ENCODE measurements around the gene KCNK1.
"Not testable (repeated sequence)": the region's sequence is repeated elsewhere in the genome, so short reads cannot be mapped to it uniquely, and the experiment has no call there.

Gene KCNK1

GRCh38 chr1:233608988-233609387, 4.9 kb upstream of the KCNK1 start:
- DNase-seq, result no peak

DNA sequence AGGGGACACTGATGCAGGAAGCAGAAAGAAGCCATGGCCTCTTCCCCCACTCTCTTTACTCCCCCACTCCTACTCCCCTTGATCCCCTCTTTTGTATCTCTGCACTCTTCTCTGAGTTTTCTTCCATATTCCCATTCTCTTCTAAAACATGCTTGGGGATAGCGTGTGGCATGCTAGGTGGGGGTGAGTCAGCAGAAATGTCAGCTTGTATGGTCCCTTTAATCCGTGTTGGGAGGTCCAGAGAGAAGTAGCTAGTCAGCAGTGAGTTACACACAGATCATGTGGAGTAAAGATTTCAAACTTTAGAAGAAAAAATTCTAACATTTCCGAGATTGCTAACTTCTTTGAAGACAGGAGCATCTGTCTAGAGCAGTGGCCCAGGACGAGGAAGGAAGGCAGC, 4.0 kb upstream of the KCNK1 start:
- no peak for DNase-seq

GRCh38 chr1:233610628-233611027, 3.3 kb upstream of the KCNK1 start:
- no peak for DNase-seq

GRCh38 chr1:233611363-233611762, 2.5 kb upstream of the KCNK1 start:
- not testable (repeated sequence) for DNase-seq

- DNase-seq, result no peak
These were observed 352 bp downstream of the KCNK1 start for GRCh38 chr1:233614173-233614742.

DNA sequence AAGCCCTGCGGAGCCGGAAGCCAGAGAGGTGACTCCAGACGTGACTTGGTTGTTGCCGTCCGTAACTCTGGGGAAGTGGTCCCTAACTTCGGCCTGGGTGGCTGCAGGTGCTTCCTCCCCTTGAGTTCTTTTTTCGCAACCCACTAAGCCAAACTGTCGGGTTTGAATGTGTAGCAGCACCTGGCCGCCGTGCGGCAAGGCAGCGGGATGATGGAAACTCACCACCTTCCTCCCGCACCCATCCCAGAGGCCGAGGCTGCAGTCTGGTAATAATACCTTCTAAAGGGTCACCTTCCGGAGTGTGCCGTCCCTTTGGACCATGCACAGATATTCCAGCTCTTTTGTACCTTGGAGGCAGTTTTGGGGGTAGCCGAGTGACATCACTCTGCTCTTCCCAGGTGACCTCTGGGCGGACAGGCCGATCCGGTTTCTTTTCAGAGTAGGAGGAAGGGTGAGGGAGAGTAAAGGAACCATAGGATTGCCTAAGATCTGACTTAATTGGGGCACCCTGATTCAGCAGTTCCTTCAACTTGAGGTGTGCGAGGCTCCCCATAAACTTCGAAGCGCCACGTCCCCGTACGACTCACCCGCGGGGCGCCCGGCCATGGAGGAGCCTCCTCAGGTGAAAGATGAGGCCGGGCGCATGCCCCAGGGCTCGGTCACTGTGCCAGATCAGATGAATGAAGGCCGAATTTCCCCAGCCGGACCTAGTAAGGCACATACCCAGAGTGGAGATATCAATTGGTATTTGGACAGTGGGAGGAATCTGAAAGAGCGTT, 1.0 kb downstream of the KCNK1 start:
- no peak for DNase-seq

DNA sequence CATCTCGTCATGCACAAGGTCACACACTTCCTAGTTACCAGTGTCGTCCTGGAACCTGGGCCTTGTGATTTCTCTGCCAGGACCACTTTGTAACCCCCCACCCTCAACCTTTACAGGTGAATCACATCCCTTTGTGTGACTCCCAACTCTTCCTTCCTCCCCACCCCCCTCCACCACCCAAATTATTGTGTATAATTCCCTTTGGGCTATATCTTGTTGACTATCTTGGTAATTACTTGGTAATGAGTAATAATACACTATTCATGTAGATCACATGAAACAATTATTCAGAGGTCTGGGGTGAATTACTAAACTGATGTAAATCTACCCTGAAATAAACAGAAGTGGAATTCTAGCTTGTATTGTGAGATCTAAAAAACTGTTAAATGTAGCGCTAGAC, 1.7 kb downstream of the KCNK1 start:
- DNase-seq, result no peak

DNA sequence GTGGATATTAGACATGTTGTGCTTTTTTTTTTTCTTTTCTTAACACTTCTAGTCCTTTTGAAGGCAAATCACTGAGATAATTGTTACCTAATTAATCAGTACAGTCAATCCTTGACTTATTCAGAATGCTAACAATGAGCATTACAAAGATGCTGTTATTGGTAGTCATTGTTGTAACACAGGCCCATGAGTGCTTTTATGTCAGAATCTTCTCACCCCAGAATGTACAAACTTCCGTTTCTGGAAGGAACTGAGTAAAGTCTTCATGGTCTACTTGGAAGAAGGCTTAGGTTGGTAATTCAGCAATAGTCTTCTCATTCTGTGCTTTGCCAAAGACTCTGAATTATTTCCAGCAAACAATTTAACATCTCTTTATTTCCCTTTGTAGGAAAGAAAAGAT, 3.1 kb downstream of the KCNK1 start:
- no peak for DNase-seq

- not testable (repeated sequence) for DNase-seq
These were observed 5.5 kb downstream of the KCNK1 start for GRCh38 chr1:233619414-233619813.

- no peak for DNase-seq
These were observed 6.2 kb downstream of the KCNK1 start for GRCh38 chr1:233620065-233620464.

- DNase-seq, result no peak
These were observed 8.0 kb downstream of the KCNK1 start for GRCh38 chr1:233621923-233622322.

GRCh38 chr1:233624289-233624688, 10.4 kb downstream of the KCNK1 start:
- no peak for DNase-seq

DNA sequence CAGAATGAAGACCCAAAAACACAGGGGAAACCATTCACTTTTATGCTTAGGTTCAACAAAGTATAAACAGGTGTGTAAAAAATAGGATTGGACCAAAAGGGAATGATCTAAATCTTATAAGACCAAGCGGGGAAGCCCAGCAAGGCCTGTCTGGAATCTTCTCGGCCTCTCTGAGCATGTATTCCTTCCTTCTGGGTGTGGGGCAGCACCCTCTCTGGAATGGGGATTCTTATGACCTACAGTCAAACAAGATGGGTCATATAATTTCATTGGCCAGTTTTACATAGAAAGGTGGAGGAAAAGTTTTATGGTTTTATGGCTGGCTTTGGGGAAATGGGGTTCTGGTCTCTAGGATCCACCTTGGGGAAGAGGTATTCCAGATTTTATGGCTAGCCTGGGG, 11.2 kb downstream of the KCNK1 start:
- no peak for DNase-seq

GRCh38 chr1:233625510-233625981, 11.6 kb downstream of the KCNK1 start:
- DNase-seq, result no peak

DNA sequence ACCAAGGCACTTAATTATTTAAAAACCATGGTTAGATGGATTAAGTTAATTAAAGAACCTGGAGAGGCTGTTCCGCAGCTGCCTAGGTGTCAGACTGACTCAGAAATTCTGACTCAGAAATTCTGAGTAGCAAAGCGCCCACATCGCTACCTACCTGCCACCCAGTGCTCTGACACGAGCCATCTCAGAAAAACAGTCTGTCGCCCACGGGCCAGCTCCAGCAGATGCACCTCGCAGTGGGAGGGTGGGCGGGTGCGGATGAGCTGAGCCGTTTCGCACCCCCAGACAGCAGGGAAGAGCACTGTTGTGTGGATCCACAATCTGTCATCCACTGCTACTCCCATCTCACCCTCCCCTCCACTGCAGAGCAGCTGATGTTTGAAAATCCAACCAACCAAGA, 13.5 kb downstream of the KCNK1 start:
- no peak for DNase-seq

DNA sequence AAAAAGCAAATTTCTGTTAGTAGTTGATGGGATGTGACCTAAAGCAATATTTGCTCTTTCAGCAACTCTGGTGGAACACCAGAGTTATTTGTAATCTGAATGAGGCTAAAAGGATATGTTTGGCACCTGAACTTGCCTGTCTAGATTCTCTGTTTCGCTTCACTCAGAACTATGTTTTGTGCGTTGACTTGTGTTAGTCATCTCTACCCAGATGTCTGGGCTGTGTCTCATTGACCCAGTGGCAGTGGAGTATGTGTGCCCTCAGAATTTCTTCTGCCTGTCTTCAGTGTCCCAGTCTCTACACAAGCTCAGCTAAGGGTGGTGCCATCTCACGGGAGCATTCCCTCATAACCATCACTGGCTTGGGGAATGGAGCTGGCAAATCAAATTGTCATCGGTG, 13.9 kb downstream of the KCNK1 start:
- no peak for DNase-seq

- DNase-seq, result no peak
These were observed 15.5 kb downstream of the KCNK1 start for GRCh38 chr1:233629305-233629935.

- DNase-seq, result no peak
These were observed 18.0 kb downstream of the KCNK1 start for GRCh38 chr1:233631810-233632405.

- no peak for DNase-seq
These were observed 18.5 kb downstream of the KCNK1 start for GRCh38 chr1:233632436-233632835.

DNA sequence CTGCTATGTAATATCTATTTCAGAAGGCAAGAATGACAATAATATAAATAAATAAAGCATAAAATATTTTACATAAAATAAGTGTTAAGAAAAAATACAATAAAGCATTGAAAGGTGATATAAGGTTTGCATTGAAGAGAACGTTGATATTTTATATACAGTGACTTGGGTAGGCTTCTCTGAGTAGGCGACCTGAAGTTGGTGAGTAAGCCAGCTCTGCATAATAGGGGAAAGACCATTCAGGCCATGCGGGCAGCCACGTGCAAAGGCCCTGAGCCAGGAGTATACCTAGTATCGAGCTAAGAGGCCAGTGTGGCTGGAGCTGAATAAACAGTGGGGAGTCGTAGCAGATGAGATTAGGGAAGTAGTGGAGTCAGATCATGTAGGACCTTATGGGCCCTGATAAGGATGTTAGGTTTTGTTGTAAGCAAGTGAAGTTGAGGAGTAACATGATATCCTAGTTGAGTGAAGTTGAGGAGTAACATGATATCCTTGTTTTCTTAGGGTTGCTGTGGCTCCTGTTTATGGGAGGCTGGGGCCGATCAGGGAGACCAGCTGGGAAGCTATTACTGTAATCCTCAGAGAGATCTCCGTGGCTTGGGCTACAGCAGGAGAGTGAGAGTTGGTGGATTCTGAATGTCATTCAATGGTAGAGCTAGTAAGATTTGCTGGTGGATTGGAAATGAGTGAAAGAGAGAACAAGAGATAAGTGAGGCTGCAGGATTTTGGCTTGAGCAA, 22.0 kb downstream of the KCNK1 start:
- DNase-seq, result no peak

- no peak for DNase-seq
These were observed 22.6 kb downstream of the KCNK1 start for GRCh38 chr1:233636503-233636877.

DNA sequence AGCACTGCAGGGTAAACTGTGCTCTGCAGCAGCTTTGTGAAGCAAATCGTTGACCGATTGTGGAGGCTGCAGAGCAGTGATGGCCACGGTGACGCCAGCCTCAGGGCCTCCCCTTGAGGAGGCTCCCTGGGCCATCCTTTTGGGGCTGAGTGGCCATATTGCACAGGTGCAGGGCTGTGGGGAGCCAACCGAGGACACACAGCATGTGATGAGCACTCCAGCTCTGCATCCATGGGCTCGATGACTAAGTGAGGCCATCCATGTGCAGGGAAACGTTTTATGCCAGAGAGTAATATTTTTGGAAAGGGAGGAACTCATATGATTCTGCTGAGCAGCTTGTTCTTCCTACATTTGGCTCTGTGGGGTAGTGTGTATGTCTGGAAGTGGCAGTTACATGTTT, 24.6 kb downstream of the KCNK1 start:
- no peak for DNase-seq

DNA sequence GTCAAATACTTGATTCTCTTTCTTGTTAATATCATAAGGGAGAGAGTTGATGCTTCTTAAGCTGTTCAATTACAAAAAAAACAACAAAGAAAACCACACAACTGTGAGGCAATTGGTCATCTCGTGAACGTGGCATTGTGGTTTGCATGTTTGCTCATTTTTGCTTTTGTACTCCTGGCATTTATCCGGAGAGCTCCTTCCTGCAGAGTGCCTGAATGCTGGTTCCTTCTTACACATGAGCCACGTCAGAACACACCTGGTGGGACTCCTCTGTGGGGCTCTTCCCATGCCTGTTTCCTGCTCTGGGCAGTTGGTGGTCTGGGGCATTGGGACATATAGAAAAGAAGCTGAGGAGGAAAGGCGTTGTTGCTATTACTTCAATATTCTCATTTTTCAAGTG, 25.7 kb downstream of the KCNK1 start:
- no peak for DNase-seq

All from HCEC 1CT (cell line).